Loucy (cell line): ENCODE results near the gene ABCC9.
A peak's percentile ranks its signal among the peaks of the same experiment; 100 is the strongest.

ENCODE experiments used
- H2AFZ ChIP-seq: fragments of 200-600 bp; sonication (generic); 2 replicates; pipeline ENCODE4 v1.6.0; 2016; ENCODE audit warnings: antibody characterized with exemption, mild to moderate bottlenecking, low read length, moderate library complexity
- H3F3A ChIP-seq: fragments of 200-600 bp; 2 replicates; pipeline ENCODE4 v1.6.0; 2016; ENCODE audit warnings: antibody characterized with exemption, low read depth, mild to moderate bottlenecking
- H3K27me3 ChIP-seq: fragments of 200-600 bp; sonication (generic); 2 replicates; pipeline ENCODE4 v1.6.1; 2014; ENCODE audit warnings: low read length, mild to moderate bottlenecking; ENCODE audit not compliant: insufficient read depth, poor library complexity, severe bottlenecking
- H3K36me3 ChIP-seq: fragments of 200-600 bp; sonication (generic); 2 replicates; pipeline ENCODE4 v1.6.1; 2016; ENCODE audit warnings: low read length; ENCODE audit not compliant: insufficient read depth
- H3K4me1 ChIP-seq: fragments of 200-600 bp; sonication (generic); 2 replicates; pipeline ENCODE4 v1.5.1; 2014; ENCODE audit warnings: low read length, mild to moderate bottlenecking; ENCODE audit not compliant: insufficient read depth, poor library complexity, severe bottlenecking
- H3K4me2 ChIP-seq: fragments of 200-600 bp; sonication (generic); 2 replicates; pipeline ENCODE4 v1.6.0; 2014; ENCODE audit warnings: antibody characterized with exemption, low read length, low read depth, mild to moderate bottlenecking; ENCODE audit not compliant: poor library complexity, severe bottlenecking
- H3K4me3 ChIP-seq: fragments of 200-600 bp; sonication (generic); 2 replicates; pipeline ENCODE4 v1.5.1; 2014; ENCODE audit warnings: low read length, mild to moderate bottlenecking, mixed read lengths; ENCODE audit not compliant: poor library complexity, severe bottlenecking
- H3K79me2 ChIP-seq: fragments of 200-600 bp; sonication (generic); 2 replicates; pipeline ENCODE4 v1.6.1; 2014; ENCODE audit warnings: low read length; ENCODE audit not compliant: insufficient read depth
- H3K9ac ChIP-seq: fragments of 200-600 bp; sonication (generic); 2 replicates; pipeline ENCODE4 v1.6.0; 2014; ENCODE audit warnings: mild to moderate bottlenecking, low read depth, low read length, moderate library complexity; ENCODE audit not compliant: poor library complexity, severe bottlenecking
- H3K9me2 ChIP-seq: fragments of 200-600 bp; sonication (generic); replicated peaks from 2 replicates; pipeline ENCODE4 v1.6.1; 2016; ENCODE audit warnings: low read depth, low read length, mixed read lengths
- H3K9me3 ChIP-seq: fragments of 200-600 bp; sonication (generic); 2 replicates; pipeline ENCODE4 v1.6.1; 2014; ENCODE audit warnings: mild to moderate bottlenecking, antibody characterized with exemption, low read length, low read depth; ENCODE audit not compliant: insufficient read depth
- H4K20me1 ChIP-seq: fragments of 200-600 bp; sonication (generic); 2 replicates; pipeline ENCODE4 v1.6.0; 2014; ENCODE audit warnings: antibody characterized with exemption, low read length, mild to moderate bottlenecking; ENCODE audit not compliant: insufficient read depth, poor library complexity, severe bottlenecking
- EZH2phosphoT487 ChIP-seq: fragments of 200-600 bp; IDR thresholded peaks from 2 replicates; pipeline ENCODE4 v1.6.1; 2018; ENCODE audit warnings: antibody characterized with exemption, mild to moderate bottlenecking, moderate library complexity, borderline replicate concordance
- TF ChIP-seq, protein P1 (sequence below): fragments of 200-600 bp; sonication (generic); conservative IDR thresholded peaks from 2 replicates; pipeline ENCODE4 v1.5.1; 2014; ENCODE audit warnings: mild to moderate bottlenecking, antibody characterized with exemption, low read length

Gene ABCC9

DNA sequence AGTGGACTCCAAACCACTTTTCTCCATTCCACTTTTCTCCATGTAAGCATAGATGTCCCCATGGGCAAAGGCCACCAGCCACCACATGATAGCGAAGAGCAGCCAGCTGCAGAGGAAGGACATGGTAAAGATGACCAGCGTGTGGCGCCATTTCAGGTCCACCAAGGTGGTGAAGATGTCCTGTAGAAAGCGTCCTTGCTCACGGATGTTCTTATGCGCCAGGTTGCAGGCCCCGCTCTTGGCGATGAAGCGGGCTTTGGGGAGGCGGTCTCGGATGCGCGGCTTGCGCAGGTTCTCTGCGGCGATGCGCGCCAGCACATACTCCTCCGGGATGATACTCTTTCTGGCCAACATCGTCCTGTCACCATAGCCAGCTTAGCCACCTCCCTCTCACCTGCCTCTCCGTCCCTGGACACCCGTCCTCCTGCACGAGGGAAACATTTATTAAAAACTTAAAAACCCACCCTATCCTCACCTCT, 167.9 kb downstream of the ABCC9 start:
- Histone ChIP-seq H3K9me3 (no peaks in the 10 kb centered on the region), H3K4me1 (no peaks in the 10 kb centered on the region), H4K20me1 (no peaks in the 10 kb centered on the region), H3K4me3 (no peak overlapping the region), H2AFZ (no peak overlapping the region), H3K9me2 (no peaks in the 10 kb centered on the region), H3K9ac (no peak overlapping the region), H3K4me2 (no peak overlapping the region), H3K79me2 (no peaks in the 10 kb centered on the region), H3K36me3 (no peaks in the 10 kb centered on the region), H3K27me3 (no peaks in the 10 kb centered on the region), H3F3A (no peaks in the 10 kb centered on the region)
- TF ChIP-seq, protein P1, sequence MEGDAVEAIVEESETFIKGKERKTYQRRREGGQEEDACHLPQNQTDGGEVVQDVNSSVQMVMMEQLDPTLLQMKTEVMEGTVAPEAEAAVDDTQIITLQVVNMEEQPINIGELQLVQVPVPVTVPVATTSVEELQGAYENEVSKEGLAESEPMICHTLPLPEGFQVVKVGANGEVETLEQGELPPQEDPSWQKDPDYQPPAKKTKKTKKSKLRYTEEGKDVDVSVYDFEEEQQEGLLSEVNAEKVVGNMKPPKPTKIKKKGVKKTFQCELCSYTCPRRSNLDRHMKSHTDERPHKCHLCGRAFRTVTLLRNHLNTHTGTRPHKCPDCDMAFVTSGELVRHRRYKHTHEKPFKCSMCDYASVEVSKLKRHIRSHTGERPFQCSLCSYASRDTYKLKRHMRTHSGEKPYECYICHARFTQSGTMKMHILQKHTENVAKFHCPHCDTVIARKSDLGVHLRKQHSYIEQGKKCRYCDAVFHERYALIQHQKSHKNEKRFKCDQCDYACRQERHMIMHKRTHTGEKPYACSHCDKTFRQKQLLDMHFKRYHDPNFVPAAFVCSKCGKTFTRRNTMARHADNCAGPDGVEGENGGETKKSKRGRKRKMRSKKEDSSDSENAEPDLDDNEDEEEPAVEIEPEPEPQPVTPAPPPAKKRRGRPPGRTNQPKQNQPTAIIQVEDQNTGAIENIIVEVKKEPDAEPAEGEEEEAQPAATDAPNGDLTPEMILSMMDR, result peak; percentile 49
- TF ChIP-seq EZH2phosphoT487, result no peak

DNA sequence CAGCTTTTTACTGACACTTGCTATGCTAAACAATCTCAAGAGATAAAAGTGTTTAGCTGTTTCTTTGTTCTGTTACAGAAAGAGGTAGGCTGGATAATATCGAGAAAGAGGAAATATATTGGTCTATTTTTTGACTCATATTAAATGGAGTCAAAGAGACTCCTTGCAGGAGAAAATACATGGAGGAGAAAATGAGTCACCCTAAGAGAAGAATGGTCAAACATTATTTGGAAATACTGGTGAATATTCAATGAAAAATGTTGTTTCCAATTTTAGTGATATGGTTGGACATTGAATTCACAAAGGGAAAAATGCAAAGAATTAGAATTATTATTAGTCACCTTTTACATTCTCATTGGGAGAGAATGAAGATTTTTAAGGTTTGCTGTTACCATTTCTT, 169.9 kb downstream of the ABCC9 start:
- no peaks in the 10 kb centered on the region for H3F3A ChIP-seq
- no peaks in the 10 kb centered on the region for H3K36me3 ChIP-seq
- no peaks in the 10 kb centered on the region for H3K4me1 ChIP-seq
- H3K4me3 ChIP-seq, result no peak overlapping the region
- H3K9me2 ChIP-seq, result no peaks in the 10 kb centered on the region
- TF ChIP-seq EZH2phosphoT487, result no peak
- TF ChIP-seq, protein P1, result no peak
- H3K79me2 ChIP-seq, result no peaks in the 10 kb centered on the region
- no peaks in the 10 kb centered on the region for H4K20me1 ChIP-seq
- no peaks in the 10 kb centered on the region for H3K9me3 ChIP-seq
- no peak overlapping the region for H3K4me2 ChIP-seq
- no peaks in the 10 kb centered on the region for H3K27me3 ChIP-seq
- no peak overlapping the region for H3K9ac ChIP-seq
- no peak overlapping the region for H2AFZ ChIP-seq

DNA sequence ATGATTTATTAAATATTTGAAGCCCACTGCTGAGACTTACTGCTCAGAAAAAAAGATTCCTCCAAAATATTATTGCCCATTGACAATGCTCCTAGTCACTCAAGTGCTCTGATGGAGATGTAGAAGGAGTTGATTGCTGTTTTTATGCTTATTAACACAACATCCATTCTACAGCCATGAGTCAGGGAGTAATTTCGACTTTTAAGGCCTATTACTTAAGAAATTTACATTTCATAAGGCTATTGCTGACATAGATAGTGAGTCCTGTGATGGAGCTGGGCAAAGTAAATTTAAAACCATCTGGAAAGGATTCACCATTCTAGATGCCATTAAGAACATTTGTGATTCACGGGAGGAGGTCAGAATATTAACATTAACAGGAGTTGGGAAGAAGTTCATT, 171.9 kb downstream of the ABCC9 start:
- H3F3A ChIP-seq, result no peaks in the 10 kb centered on the region
- no peaks in the 10 kb centered on the region for H4K20me1 ChIP-seq
- H3K9ac ChIP-seq, result no peak overlapping the region
- H3K9me3 ChIP-seq, result no peaks in the 10 kb centered on the region
- H3K4me2 ChIP-seq, result no peak overlapping the region
- TF ChIP-seq EZH2phosphoT487, result no peak
- TF ChIP-seq, protein P1, result no peak
- no peak overlapping the region for H2AFZ ChIP-seq
- no peak overlapping the region for H3K4me3 ChIP-seq
- H3K4me1 ChIP-seq, result no peaks in the 10 kb centered on the region
- no peaks in the 10 kb centered on the region for H3K27me3 ChIP-seq
- no peaks in the 10 kb centered on the region for H3K79me2 ChIP-seq
- H3K36me3 ChIP-seq, result no peaks in the 10 kb centered on the region
- H3K9me2 ChIP-seq, result no peaks in the 10 kb centered on the region
